A549 (cell line): Measurements from ENCODE around the gene CEBPA.

Source experiments
- CTCF ChIP-seq: fragments of >200 bp; sonication (Bioruptor Twin); formaldehyde crosslinking; IDR thresholded peaks from 3 replicates; pipeline ENCODE4 v1.5.1; 2016
- HOXA7 ChIP-seq: fragments of 250-450 bp; sonication (Bioruptor Pico); IDR thresholded peaks from 2 replicates; pipeline ENCODE4 v1.5.0; 2020; ENCODE audit warnings: mild to moderate bottlenecking, moderate library complexity
- HOXB5 ChIP-seq: fragments of 250-450 bp; sonication (Bioruptor Pico); IDR thresholded peaks from 2 replicates; pipeline ENCODE4 v1.5.0; 2020; ENCODE audit warnings: mild to moderate bottlenecking, moderate library complexity
- NR3C1 ChIP-seq: fragments of >200 bp; sonication (Bioruptor Twin); formaldehyde crosslinking; IDR thresholded peaks from 3 replicates; pipeline ENCODE4 v1.6.1; 2017
- PBX3 ChIP-seq: IDR thresholded peaks from 2 replicates; pipeline ENCODE4 v1.6.1; 2012
- POLR2A ChIP-seq: IDR thresholded peaks from 2 replicates; pipeline ENCODE4 v1.6.1; 2012; ENCODE audit warnings: mild to moderate bottlenecking, low read length
- RFX5 ChIP-seq: fragments of 450-650 bp; IDR thresholded peaks from 2 replicates; pipeline ENCODE4 v1.7.1; 2014; ENCODE audit warnings: antibody characterized with exemption, mild to moderate bottlenecking, moderate library complexity
- RNF2 ChIP-seq: fragments of 200-600 bp; sonication (generic); IDR thresholded peaks from 2 replicates; pipeline ENCODE4 v1.6.1; 2016; ENCODE audit warnings: low read depth, mild to moderate bottlenecking, antibody characterized with exemption, moderate library complexity, borderline replicate concordance
- SMC3 ChIP-seq: fragments of >200 bp; sonication (Bioruptor Twin); formaldehyde crosslinking; IDR thresholded peaks from 3 replicates; pipeline ENCODE4 v1.6.1; 2018; ENCODE audit warnings: inconsistent platforms

- no peak for TF ChIP-seq CTCF
- TF ChIP-seq POLR2A, result no peak
- no peak for TF ChIP-seq PBX3
- TF ChIP-seq HOXA7, result no peak
- no peak for TF ChIP-seq HOXB5
- TF ChIP-seq RFX5, result no peak
- no peak for TF ChIP-seq NR3C1
- no peak for TF ChIP-seq RNF2
- TF ChIP-seq SMC3, result no peak
Measured at GRCh38 chr19:33295621-33296487, 6.5 kb downstream of the CEBPA start.
